HG03139 (cell line): ENCODE results near the gene SLC25A39.
"Not testable (repeated sequence)": the region's sequence is repeated elsewhere in the genome, so short reads cannot be mapped to it uniquely, and the experiment has no call there.

Source experiments
- ATAC-seq: cut with Tn5 transposase; IDR thresholded peaks from one replicate; pipeline ENCODE4 v1.9.1; 2021; ENCODE audit not compliant: unreplicated experiment

The SLC25A39 gene

GRCh38 chr17:44324571-44325275 lies at the start of gene SLC25A39:
Gene SLC25A39, minus strand, starts transcription at chr17:44324823. Its CDS starts 1,261 bp downstream, at chr17:44323562.
- ATAC-seq = peak; percentile 56

GRCh38 chr17:44372036-44372435 lies 47.4 kb upstream of the SLC25A39 start:
- ATAC-seq = no peak

GRCh38 chr17:44369414-44370023 lies 44.9 kb upstream of the SLC25A39 start:
- ATAC-seq = not testable (repeated sequence)

GRCh38 chr17:44368391-44369243 lies 44.0 kb upstream of the SLC25A39 start:
- not testable (repeated sequence) for ATAC-seq

GRCh38 chr17:44367231-44367979 lies 42.8 kb upstream of the SLC25A39 start:
- no peak for ATAC-seq

- not testable (repeated sequence) for ATAC-seq
These were observed 40.4 kb upstream of the SLC25A39 start for GRCh38 chr17:44365051-44365450.

GRCh38 chr17:44363613-44364159 lies 39.1 kb upstream of the SLC25A39 start, which contains the start of gene FAM171A2:
Gene FAM171A2, minus strand, starts transcription at chr17:44363853. Its CDS starts 139 bp downstream, at chr17:44363714.
- no peak for ATAC-seq

- no peak for ATAC-seq
These were observed 38.5 kb upstream of the SLC25A39 start for GRCh38 chr17:44362949-44363612.

GRCh38 chr17:44362459-44362948 lies 37.9 kb upstream of the SLC25A39 start:
- ATAC-seq = no peak

- no peak for ATAC-seq
These were observed 37.0 kb upstream of the SLC25A39 start for GRCh38 chr17:44361292-44362260.

GRCh38 chr17:44360826-44361225 lies 36.2 kb upstream of the SLC25A39 start:
- no peak for ATAC-seq

GRCh38 chr17:44360144-44360533 lies 35.5 kb upstream of the SLC25A39 start:
- no peak for ATAC-seq

GRCh38 chr17:44359458-44360143 lies 35.0 kb upstream of the SLC25A39 start:
- ATAC-seq = no peak

GRCh38 chr17:44359006-44359405 lies 34.4 kb upstream of the SLC25A39 start:
- no peak for ATAC-seq

GRCh38 chr17:44358066-44358465 lies 33.4 kb upstream of the SLC25A39 start:
- ATAC-seq = no peak

- ATAC-seq = no peak
These were observed 31.6 kb upstream of the SLC25A39 start for GRCh38 chr17:44356241-44356640.

- no peak for ATAC-seq
These were observed 31.0 kb upstream of the SLC25A39 start for GRCh38 chr17:44355642-44356099.
